Neural crest cell (in vitro differentiated cells): ENCODE results near the gene EXOC6B. TPM values are rescaled to one million over a fixed set of nuclear protein-coding genes. Genes with fewer than 3 reads are reported as not detected.

Experiments used
- DNase-seq: peaks from one replicate; pipeline ENCODE4 v3.0.0; 2021; ENCODE audit warnings: low read depth, mixed read lengths, low spot score
- H3K27ac Mint-ChIP-seq: one replicate; pipeline ENCODE4 v1.8.0; 2021; ENCODE audit warnings: mild to moderate bottlenecking, mixed read lengths; ENCODE audit not compliant: unreplicated experiment
- H3K27me3 Mint-ChIP-seq: 2 replicates; pipeline ENCODE4 v1.8.0; 2021; ENCODE audit warnings: low read depth, mild to moderate bottlenecking, mixed read lengths
- H3K36me3 Mint-ChIP-seq: 2 replicates; pipeline ENCODE4 v1.8.0; 2021; ENCODE audit warnings: low read depth, mild to moderate bottlenecking, mixed read lengths
- H3K4me1 Mint-ChIP-seq: 2 replicates; pipeline ENCODE4 v1.8.0; 2021; ENCODE audit warnings: mixed read lengths
- H3K4me3 Mint-ChIP-seq: one replicate; pipeline ENCODE4 v1.8.0; 2021; ENCODE audit warnings: mild to moderate bottlenecking, mixed read lengths
- H3K9me3 Mint-ChIP-seq: 2 replicates; pipeline ENCODE4 v1.8.0; 2021; ENCODE audit warnings: mixed read lengths
- total RNA-seq: library from RNA; stranded (reverse); gene quantifications from 2 replicates; pipeline ENCODE4 v1.2.1, GENCODE V29; 2021
- TF ChIP-seq, protein P1 (sequence below): fragments of 200-600 bp; sonication (generic); conservative IDR thresholded peaks from 2 replicates; pipeline ENCODE4 v1.5.0; 2021; ENCODE audit warnings: antibody characterized with exemption, mild to moderate bottlenecking

Gene EXOC6B
- total RNA-seq, 1 donor from 2014 or later = 28.2 TPM

DNA sequence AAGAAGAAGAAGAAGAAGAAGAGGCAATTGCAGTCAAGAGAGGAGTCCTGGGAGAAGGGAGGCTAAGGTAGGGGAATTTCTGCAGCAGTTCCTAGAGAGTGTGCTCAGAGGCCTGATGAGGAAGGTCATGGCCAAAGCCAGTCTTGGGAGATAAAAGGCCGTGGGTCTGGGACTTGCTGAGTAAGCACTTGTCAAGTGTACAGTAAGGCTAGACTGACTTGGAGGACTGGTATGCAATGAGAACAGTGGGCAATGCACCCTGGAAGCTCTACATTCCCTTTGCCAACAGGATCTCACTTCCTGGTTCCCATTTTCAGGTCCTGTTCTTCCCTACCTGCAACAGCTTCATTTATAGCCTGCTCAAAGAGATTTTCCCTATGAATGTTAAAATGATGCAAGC is 649.6 kb downstream of the EXOC6B start:
- no peak overlapping the region for H3K4me3 Mint-ChIP-seq
- peaks cover 17% of the 10 kb centered on the region for H3K4me1 Mint-ChIP-seq
- peaks cover 31% of the 10 kb centered on the region for H3K36me3 Mint-ChIP-seq
- no peak overlapping the region for H3K27ac Mint-ChIP-seq
- no peak for DNase-seq
- TF ChIP-seq, protein P1, sequence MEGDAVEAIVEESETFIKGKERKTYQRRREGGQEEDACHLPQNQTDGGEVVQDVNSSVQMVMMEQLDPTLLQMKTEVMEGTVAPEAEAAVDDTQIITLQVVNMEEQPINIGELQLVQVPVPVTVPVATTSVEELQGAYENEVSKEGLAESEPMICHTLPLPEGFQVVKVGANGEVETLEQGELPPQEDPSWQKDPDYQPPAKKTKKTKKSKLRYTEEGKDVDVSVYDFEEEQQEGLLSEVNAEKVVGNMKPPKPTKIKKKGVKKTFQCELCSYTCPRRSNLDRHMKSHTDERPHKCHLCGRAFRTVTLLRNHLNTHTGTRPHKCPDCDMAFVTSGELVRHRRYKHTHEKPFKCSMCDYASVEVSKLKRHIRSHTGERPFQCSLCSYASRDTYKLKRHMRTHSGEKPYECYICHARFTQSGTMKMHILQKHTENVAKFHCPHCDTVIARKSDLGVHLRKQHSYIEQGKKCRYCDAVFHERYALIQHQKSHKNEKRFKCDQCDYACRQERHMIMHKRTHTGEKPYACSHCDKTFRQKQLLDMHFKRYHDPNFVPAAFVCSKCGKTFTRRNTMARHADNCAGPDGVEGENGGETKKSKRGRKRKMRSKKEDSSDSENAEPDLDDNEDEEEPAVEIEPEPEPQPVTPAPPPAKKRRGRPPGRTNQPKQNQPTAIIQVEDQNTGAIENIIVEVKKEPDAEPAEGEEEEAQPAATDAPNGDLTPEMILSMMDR = no peak
- no peaks in the 10 kb centered on the region for H3K27me3 Mint-ChIP-seq
- H3K9me3 Mint-ChIP-seq = no peaks in the 10 kb centered on the region

DNA sequence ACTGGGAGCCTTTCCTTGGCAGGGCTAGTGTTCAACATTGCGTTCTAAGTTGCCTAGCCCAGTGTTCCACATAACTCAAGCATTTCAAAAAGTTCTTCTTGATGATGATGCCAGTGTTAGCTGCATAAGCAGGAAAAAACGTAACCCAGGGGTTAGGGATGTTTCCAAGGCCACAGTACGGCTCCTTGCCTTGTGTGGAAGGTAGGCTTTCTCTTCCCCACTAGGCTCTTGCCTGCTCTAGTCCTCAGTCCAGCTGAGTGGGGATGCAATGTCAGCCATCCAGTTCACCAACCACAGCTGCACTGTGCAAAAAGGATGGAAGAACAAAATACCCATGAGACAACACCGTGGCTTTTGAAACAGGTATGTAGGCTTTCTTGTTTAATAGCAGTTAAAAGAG is 650.2 kb downstream of the EXOC6B start:
- TF ChIP-seq, protein P1 = no peak
- Mint-ChIP-seq H3K4me1 (peaks cover 17% of the 10 kb centered on the region), H3K4me3 (no peak overlapping the region), H3K9me3 (no peaks in the 10 kb centered on the region), H3K27ac (no peak overlapping the region), H3K27me3 (no peaks in the 10 kb centered on the region), H3K36me3 (peaks cover 31% of the 10 kb centered on the region)
- no peak for DNase-seq

DNA sequence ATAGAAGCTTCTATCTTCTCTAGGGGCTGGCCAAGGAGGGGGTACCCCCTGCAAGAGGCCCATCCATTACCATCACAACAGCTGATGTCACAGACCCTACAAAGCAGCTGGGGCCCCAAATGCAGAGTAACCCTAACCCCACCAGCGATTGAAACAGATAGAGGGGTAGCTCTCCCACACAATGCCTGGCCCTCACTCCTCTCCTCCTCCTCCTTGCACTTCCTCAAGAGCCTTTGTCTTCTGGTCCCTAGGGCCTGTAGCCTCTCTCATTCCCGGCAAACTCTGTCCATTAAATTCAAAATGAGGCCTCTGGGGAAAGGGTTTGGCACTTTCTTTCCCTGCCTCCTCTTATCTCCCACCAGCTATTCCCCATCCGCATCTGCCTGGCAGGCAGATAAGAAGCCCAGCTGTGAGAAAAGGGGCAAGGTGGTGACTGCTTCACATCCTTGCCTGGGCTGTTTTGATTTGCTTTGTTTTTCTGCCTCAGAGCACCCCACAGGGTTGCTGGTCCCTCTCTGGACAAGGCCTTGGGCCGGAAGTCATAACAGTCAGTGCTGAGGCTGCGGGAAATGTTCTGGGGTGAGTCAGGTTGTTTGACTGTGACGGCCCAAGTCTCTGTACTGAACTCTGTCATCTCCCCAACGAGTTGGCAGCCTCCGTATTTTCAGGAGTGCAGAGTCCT is 652.1 kb downstream of the EXOC6B start:
- no peaks in the 10 kb centered on the region for H3K27me3 Mint-ChIP-seq
- H3K9me3 Mint-ChIP-seq = no peaks in the 10 kb centered on the region
- H3K4me1 Mint-ChIP-seq = peaks cover 17% of the 10 kb centered on the region
- TF ChIP-seq, protein P1 = no peak
- no peak overlapping the region for H3K27ac Mint-ChIP-seq
- no peak for DNase-seq
- no peak overlapping the region for H3K4me3 Mint-ChIP-seq
- peaks cover 23% of the 10 kb centered on the region for H3K36me3 Mint-ChIP-seq

DNA sequence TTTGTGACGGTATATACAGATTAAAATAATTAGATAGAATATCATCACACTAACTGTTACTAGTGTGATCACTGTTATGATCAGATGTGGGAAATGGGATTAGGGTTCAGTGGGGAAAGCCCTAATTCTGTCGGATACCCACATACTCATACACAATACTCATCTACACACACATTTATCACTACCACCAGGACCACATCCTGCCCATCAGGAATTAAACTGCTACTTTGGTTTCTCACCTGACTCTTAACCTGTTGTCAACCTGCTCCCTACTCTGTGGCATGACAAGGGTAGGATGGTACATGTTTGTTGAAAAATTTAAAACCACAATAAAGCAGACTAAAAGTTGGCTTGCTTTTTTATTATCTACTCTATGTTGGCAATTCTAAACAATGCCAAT is 653.4 kb downstream of the EXOC6B start:
- Mint-ChIP-seq H3K36me3 (peaks cover 20% of the 10 kb centered on the region), H3K27me3 (peaks cover 3% of the 10 kb centered on the region), H3K4me3 (no peak overlapping the region), H3K9me3 (no peaks in the 10 kb centered on the region), H3K27ac (no peak overlapping the region), H3K4me1 (peaks cover 17% of the 10 kb centered on the region)
- DNase-seq = no peak
- TF ChIP-seq, protein P1 = no peak

DNA sequence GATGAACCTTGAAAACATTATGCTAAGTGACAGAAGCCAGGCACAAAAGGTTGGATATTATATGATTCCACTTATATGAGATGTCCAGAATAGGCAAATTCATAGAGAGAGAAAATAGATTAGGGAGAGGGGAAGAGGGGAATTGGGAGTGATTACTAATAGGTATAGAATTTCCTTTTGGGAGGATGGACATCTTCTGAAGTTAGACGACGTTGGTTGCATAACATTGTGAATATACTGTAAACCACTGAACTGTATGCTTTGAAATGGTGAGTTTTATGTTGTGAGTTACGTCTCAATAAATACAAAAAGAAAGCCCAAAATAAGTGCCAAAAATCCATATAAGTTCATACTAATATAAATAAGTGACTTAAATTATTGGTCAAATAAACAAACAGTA is 659.6 kb downstream of the EXOC6B start:
- no peak overlapping the region for H3K27ac Mint-ChIP-seq
- H3K27me3 Mint-ChIP-seq = peaks cover 19% of the 10 kb centered on the region
- no peak overlapping the region for H3K4me3 Mint-ChIP-seq
- no peaks in the 10 kb centered on the region for H3K9me3 Mint-ChIP-seq
- DNase-seq = no peak
- no peaks in the 10 kb centered on the region for H3K4me1 Mint-ChIP-seq
- no peaks in the 10 kb centered on the region for H3K36me3 Mint-ChIP-seq
- TF ChIP-seq, protein P1 = no peak
